Chondrocyte (in vitro differentiated cells): ENCODE results near the gene CLIC1. TPM values are rescaled to one million over a fixed set of nuclear protein-coding genes. Genes with fewer than 3 reads are reported as not detected.

Source experiments
- DNase-seq: peaks from one replicate; pipeline ENCODE4 v3.0.0; 2021; ENCODE audit warnings: mixed read lengths, low spot score
- H3K27ac Mint-ChIP-seq: one replicate; pipeline ENCODE4 v1.8.0; 2021; ENCODE audit warnings: mild to moderate bottlenecking, moderate library complexity, mixed read lengths; ENCODE audit not compliant: unreplicated experiment
- H3K27me3 Mint-ChIP-seq: 2 replicates; pipeline ENCODE4 v1.8.0; 2021; ENCODE audit warnings: low read depth, mixed read lengths
- H3K36me3 Mint-ChIP-seq: 2 replicates; pipeline ENCODE4 v1.8.0; 2021; ENCODE audit warnings: low read depth, mixed read lengths
- H3K4me1 Mint-ChIP-seq: 2 replicates; pipeline ENCODE4 v1.8.0; 2021; ENCODE audit warnings: low read depth, mild to moderate bottlenecking, mixed read lengths
- H3K4me3 Mint-ChIP-seq: one replicate; pipeline ENCODE4 v1.8.0; 2021; ENCODE audit warnings: mild to moderate bottlenecking, moderate library complexity, mixed read lengths; ENCODE audit not compliant: unreplicated experiment
- H3K9me3 Mint-ChIP-seq: 2 replicates; pipeline ENCODE4 v1.8.0; 2021; ENCODE audit warnings: low read depth, mixed read lengths
- total RNA-seq: library from RNA; stranded (reverse); gene quantifications from 3 replicates; pipeline ENCODE4 v1.2.1, GENCODE V29; 2021
- TF ChIP-seq, protein P1 (sequence below): fragments of 200-600 bp; sonication (generic); IDR thresholded peaks from 2 replicates; pipeline ENCODE4 v1.5.0; 2021; ENCODE audit warnings: antibody characterized with exemption, mild to moderate bottlenecking, moderate library complexity

CLIC1 gene
- total RNA-seq, 1 donor from 2014 or later, result 317 TPM

DNA sequence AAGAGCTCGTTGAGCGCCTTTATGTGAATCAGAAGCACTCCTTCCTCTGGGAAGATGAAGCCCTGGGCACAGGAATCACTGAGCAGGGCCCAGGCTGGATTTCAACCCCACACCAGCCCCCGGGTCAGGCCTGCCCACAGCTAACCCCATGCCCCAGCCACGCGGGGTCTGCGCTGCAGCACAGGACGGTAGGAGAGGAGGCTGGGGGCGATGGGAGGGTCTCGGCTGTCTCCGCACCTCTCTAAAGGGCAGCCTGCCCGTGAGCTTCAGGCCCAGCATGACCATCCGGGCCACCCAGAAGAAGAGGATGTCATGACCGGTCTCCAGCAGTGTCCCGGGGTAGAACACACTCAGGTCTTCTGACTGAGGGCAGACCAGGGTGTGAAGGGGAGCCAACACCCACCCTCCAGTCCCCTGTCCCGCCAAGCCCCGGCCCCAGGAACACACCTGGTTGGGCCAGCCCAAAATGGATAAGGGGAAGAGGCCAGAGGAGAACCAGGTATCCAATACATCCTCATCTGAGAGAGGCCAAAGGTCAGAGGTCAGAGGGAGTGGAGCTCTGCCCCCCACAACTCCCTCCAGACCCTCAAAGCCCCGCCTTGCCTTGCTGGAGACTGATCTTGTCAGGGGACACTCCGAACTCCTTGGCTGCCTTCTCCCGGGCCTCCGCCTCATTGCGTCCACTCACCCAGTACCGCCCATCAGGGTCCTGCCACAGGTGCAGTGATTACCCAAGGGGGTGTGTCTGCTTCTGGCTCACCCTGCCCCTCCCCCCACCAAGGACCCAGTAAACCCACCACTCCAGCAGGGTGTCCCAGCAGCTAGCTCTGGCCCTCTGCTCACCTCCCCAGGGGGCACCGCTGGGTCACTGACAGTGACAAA lies 45.2 kb upstream of the CLIC1 start:
- no peaks in the 10 kb centered on the region for H3K9me3 Mint-ChIP-seq
- H3K4me3 Mint-ChIP-seq, result no peak overlapping the region
- TF ChIP-seq, protein P1, sequence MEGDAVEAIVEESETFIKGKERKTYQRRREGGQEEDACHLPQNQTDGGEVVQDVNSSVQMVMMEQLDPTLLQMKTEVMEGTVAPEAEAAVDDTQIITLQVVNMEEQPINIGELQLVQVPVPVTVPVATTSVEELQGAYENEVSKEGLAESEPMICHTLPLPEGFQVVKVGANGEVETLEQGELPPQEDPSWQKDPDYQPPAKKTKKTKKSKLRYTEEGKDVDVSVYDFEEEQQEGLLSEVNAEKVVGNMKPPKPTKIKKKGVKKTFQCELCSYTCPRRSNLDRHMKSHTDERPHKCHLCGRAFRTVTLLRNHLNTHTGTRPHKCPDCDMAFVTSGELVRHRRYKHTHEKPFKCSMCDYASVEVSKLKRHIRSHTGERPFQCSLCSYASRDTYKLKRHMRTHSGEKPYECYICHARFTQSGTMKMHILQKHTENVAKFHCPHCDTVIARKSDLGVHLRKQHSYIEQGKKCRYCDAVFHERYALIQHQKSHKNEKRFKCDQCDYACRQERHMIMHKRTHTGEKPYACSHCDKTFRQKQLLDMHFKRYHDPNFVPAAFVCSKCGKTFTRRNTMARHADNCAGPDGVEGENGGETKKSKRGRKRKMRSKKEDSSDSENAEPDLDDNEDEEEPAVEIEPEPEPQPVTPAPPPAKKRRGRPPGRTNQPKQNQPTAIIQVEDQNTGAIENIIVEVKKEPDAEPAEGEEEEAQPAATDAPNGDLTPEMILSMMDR, result no peak
- no peak overlapping the region for H3K27ac Mint-ChIP-seq
- no peak for DNase-seq
- peaks cover 8% of the 10 kb centered on the region for H3K4me1 Mint-ChIP-seq
- H3K36me3 Mint-ChIP-seq, result peaks cover 31% of the 10 kb centered on the region
- no peaks in the 10 kb centered on the region for H3K27me3 Mint-ChIP-seq

DNA sequence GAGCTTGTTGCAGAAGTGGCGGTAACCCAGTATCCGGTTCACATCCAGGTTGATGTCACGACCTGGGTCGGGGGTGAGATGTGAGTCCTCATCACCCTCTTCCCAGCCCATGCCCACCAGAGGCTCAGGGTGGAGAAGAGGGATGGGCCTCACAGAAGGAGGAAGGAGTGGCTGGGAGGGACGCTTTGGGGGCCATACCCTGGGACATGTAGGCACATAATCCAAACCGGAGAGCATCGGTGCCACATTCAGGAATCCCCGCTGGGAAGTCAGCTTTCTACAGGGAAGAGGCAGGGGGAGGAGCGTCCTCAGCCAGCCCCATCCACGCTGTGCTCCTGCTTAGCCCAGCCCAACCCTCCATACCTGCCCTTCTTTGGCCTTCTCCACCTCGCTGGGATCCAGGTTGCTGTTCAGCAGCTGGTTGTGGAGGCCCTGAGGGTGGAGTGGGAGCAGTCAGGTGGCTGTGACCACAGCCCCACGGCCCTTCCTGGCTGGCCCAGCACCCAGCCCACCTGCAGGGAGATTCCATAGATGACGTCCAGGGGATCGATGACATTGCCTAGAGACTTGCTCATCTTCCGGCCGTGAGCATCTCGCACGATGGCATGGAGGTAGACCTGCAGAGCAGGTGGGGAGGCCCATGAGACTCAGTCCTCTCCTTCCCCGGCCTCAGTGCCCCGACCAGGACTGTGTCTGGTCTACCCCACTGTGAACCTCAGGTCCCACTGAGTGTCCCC lies 44.3 kb upstream of the CLIC1 start:
- H3K27me3 Mint-ChIP-seq, result no peaks in the 10 kb centered on the region
- TF ChIP-seq, protein P1, result no peak

DNA sequence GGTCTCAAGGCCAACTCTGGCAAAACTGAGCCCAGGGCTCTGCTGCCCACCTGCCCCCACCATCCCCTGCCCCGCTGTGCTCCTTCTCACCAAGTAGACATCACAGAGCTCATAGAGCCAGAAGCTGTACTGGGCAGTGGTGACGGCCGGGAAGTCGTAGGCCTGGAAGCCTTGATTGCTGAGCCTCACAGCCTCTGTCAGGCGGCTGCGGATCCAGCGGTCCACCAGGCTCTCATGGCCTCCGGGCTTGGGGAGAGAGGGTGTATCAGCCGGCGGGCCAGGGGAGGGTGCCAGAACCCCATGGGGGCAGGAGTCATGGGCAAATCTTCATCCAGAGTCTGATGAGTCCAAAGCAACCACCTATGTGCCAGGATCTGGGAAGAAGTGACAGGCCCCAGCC lies 43.6 kb upstream of the CLIC1 start:
- Mint-ChIP-seq H3K9me3 (no peaks in the 10 kb centered on the region), H3K4me3 (no peak overlapping the region), H3K4me1 (peaks cover 10% of the 10 kb centered on the region), H3K27ac (no peak overlapping the region), H3K36me3 (peaks cover 29% of the 10 kb centered on the region), H3K27me3 (no peaks in the 10 kb centered on the region)
- TF ChIP-seq, protein P1, result no peak
- no peak for DNase-seq

More for the DNA sequence above, 44.3 kb upstream of the CLIC1 start:
- peaks cover 10% of the 10 kb centered on the region for H3K4me1 Mint-ChIP-seq
- H3K4me3 Mint-ChIP-seq, result no peak overlapping the region
- no peak for DNase-seq
- peaks cover 29% of the 10 kb centered on the region for H3K36me3 Mint-ChIP-seq
- no peak overlapping the region for H3K27ac Mint-ChIP-seq
- no peaks in the 10 kb centered on the region for H3K9me3 Mint-ChIP-seq

DNA sequence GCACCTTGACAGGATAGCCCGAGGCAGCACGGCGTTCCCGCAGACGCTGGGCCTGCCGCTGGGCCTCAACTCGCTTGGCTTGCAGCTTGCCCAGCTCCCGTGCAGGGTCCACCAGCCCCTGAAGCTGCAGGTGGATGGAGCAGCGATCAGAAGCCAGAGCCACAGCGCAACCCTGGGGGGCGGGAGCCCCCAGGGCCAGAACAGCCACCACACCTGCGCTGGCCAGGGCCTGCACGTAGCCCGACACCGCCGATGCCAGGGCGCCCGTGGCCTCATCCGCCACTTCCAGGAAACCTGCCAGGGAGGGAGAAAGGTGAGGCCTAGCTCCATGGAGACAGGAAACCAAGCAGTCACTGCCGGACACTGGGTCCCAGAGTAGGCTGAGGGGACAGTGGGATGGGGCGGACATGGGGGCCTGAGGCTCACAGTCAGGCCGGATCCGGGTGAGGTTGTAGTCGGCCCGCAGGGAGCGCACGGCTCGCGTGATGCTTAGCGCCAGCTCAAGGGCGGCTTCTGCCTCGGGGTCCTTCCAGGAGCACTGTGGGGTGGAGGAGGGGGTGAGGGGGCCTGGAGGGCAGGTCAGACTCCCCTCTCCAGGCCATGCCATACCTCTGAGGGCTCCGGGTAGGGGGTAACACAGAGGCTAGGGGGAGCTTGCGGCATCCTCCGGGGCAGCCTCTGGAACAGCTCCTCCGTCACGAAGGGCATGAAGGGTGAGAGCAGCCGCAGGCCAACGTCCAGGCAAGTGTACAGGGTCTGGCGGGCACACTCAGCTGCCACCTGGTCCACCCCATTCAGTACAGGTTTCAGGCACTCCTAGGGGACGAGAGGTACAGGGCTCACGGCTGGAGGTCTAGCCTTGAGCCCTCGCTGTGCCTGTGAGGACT lies 42.9 kb upstream of the CLIC1 start:
- Mint-ChIP-seq H3K4me1 (peaks cover 10% of the 10 kb centered on the region), H3K27me3 (no peaks in the 10 kb centered on the region), H3K9me3 (no peaks in the 10 kb centered on the region), H3K27ac (no peak overlapping the region), H3K36me3 (peaks cover 23% of the 10 kb centered on the region), H3K4me3 (no peak overlapping the region)
- TF ChIP-seq, protein P1, result no peak
- no peak for DNase-seq
